ENCODE results near the gene MTHFS. TPM values are rescaled to one million over a fixed set of nuclear protein-coding genes. Genes with fewer than 3 reads are reported as not detected.
"Not testable (repeated sequence)": the region's sequence is repeated elsewhere in the genome, so short reads cannot be mapped to it uniquely, and the experiment has no call there.

Gene MTHFS
- total RNA-seq, 1 donor from 2014 or later, result 20.5 TPM

DNA sequence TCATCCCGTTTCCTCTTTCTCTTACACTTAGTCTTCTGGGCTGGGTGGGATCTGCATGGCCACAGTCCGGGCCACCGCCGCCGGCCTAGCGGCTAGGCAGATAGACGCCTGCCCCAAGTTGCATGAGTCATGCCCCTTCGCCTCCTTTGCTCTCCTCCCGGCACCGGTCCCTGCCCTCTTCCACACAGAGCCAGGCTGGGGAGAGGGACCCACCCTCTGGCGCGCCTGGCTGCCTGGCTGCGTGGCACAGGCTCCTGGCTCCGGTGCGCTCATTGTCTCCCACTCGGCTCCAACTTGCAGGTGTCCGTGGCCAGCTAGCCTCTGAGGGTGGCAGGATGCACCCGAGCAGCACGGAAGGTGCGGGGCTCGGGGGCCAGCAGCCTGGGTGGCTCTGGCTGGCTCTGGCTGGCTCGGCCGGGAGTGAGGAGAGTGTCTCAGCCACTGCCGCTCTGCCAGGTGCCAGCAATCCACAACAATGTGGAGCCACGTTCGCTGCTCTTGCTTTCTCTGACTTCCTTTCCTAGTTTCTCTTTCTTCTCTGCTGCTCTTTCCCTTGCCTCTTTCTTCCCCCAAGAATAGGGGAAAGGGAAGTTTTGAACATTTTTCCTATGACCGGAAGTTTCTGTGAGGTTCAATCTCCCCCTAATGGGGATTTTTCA lies 22.4 kb upstream of the MTHFS start:
- no peak for ATAC-seq (ENCODE audit: poor library complexity)
- DNase-seq, result no peak
- intact Hi-C loops (cut with DNase I), result no loop called here

DNA sequence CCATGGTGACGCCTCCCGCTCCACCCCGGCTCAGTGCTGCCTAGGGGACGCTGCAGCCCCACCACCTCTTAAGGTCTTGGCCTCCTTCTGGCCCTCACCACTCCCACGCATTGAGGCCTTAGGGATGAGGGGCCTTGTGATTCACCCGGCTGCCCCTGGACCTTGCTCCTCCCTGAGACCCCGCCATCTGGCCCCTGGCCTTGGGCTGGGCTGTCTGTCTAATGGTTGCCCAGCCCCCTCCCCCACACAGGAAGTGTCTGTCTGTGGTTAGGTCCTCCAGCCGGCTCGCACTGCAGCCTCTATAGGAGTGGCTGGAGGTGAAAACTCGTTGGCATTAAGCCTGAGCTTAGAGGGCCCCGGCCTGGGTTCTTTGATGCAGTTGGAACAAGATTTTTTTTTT lies 21.5 kb upstream of the MTHFS start:
- no peak for ATAC-seq (ENCODE audit: poor library complexity)
- intact Hi-C loops (cut with DNase I), result no loop called here

DNA sequence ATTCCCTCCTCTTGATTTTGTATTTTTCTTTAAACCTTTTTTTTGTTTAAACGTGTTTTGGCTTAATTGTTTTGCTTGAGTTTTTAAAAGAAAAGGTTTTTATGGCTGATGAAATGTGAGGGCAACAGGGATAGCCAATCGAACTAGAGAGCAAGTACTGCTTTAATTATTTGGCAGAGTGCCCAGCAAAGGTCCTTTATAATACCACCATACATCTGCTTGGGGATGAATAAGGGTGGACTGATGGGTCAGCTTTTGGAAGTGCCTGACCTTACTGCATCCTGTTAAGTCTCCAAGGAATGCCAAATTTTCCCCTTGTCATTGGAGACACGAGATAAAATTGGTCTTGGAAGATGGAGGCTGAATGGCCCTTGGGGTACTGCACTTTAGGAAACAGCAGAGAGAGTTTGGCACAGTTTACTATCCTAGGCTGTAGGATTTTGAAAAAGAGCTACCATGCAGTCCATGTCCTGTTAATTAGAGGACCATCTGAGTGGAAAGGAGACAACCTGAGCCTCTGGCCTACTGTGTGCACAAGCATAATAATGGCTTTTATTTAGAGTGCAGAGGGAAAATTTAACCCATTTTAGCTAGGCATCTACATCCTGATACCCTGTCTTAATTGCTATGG lies 19.8 kb upstream of the MTHFS start:
- ATAC-seq (ENCODE audit: poor library complexity), result no peak
- intact Hi-C loops (cut with DNase I), result no loop called here
- no peak for DNase-seq

More for the DNA sequence above, 21.5 kb upstream of the MTHFS start:
- no peak for DNase-seq

DNA sequence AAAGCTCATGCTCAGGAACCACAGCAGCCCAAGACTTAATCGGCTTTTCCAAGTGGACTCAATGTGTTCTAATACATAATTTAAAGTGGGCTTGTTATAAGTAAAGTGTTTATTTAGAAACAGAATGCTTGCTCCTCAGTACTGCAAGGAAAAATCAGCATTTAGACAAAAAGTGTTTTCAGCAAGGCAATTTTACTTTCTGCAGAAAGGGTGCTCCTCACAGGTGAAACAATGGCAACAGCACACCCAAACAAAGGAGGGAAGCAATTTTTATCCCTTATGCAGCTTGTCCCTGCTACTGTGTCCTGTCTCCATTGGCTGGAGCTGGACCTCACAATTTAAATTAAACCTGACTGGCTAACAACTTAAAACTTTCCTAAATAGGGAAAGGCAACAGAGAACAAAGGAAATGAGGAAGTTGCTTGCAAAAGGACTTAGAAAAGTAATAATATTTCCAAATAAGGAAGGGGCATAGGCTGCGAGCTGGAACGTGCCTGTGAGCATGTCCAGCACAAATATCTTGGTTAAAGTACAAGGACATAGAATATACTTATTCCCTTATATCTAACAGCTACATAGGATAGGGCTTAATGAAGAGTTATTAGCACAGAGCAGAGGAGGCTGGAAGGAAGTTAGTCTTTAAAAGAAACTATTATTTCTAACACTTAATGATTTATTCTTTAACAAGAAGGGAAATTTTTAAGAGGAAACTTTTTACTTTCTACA lies 19.1 kb upstream of the MTHFS start:
- DNase-seq; ATAC-seq (ENCODE audit: poor library complexity): not testable (repeated sequence)

DNA sequence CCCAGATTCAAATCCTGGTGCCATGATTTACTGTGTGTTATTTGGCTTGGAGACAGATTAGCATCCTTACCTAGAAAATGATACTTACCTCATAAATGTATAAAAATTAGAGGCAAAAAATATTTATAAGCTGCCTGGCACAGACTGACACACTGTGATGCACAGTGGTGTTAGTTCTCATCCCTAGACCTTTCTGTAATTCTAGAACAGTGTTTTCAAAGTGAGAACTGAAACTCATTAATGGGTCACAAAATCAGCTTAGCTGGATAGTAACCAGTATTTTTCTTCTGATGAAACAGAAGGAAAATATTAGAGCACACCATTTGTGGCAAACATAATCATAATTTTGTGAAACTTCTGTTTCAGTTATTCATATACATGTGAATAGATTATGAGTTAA lies 17.9 kb upstream of the MTHFS start:
- intact Hi-C loops (cut with DNase I), result no loop called here
- ATAC-seq (ENCODE audit: poor library complexity) (no peak), DNase-seq (no peak)

More for the DNA sequence above, 19.1 kb upstream of the MTHFS start:
- intact Hi-C loops (cut with DNase I), result not testable (repeated sequence)

DNA sequence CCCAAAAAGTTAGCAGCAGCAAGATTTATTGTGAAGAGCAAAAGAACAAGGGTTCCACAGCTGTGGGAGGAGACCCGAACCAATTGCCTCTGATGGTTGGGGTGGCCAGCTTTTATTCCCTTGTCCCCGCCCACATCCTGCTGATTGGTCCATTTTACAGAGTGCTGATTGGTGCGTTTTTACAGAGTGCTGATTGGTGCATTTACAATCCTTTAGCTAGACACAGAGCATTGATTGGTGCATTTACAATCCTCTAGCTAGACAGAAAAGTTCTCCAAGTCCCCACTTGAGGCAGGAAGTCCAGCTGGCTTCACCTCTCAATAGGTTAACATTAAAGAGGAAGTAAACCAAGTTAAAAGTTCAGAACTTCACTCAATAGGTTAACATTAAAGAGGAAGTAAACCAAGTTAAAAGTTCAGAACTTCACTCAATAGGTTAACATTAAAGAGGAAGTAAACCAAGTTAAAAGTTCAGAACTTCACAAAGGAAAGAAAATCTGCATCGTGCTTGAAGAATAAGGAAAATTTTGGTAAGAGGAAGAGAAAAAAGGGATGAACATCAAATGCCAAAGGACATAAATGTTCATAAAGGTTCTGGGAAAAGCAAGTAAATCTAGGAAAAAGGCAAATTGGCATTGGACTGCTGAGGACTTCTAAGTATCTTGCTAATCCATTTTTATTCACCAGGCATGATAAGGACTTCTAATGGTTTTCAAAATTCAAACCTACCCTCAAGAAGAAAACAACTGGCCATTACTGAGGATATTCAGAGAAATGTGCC lies 12.9 kb upstream of the MTHFS start:
- DNase-seq; ATAC-seq (ENCODE audit: poor library complexity); intact Hi-C loops (cut with DNase I): not testable (repeated sequence)

DNA sequence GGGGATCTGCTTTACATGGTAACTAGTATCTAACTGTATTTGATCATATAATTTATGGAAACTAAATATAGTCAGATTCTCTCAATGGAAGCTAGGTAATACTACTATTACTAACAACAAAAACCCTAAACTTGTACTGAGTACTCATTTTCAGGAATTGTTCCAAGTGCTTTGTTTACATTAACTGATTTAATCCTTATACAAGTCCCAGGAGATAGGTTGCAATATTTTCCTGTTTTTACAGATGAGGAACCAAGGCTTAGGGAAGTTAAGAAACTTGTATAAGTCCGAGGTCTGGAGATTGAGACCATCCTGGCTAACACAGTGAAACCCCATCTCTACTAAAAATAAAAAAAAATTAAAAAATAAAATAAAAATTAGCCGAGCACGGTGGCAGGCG lies 7.5 kb upstream of the MTHFS start:
- DNase-seq (no peak), ATAC-seq (ENCODE audit: poor library complexity) (no peak)
- intact Hi-C loops (cut with DNase I), result no loop called here

DNA sequence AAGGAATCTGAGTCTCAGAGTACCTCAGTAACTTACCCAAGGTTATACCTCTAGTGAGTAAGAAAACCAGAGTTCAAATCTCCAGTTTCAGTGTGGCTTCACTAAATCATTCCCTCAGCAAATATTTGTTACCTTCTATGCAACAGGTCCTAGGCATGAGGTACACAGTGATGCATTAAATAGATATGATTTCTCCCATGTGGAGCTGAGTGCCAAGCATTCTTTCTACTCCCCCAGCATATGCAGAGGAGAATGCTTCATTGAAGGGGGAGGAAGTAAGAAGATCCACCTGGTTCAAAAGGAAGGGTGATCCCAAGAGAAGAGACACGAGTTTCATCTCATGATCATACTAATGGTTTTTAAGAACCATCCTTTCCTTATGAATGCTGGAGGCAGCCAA lies 6.8 kb upstream of the MTHFS start:
- ATAC-seq (ENCODE audit: poor library complexity), result no peak
- intact Hi-C loops (cut with DNase I), result no loop called here
- DNase-seq, result no peak

DNA sequence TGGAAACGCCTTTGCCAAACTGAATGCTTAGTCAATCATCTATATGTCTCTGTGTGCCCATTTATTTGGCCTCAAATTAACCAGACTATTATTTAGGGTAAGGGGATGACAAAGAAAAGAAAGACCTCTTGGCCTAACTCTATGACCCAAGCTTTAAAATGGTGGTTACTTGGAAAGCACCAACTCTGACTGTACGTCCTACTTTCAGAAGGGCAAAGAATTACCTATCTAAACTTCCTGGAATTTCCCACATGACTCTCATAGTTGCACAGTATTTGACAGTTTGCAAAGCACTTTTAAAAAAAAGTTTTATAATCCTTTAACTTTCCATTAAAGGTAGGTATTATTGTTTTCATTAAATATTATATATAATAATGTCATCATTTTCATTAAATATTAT lies 6.3 kb upstream of the MTHFS start:
- ATAC-seq (ENCODE audit: poor library complexity), result no peak
- DNase-seq, result no peak
- intact Hi-C loops (cut with DNase I), result no loop called here

DNA sequence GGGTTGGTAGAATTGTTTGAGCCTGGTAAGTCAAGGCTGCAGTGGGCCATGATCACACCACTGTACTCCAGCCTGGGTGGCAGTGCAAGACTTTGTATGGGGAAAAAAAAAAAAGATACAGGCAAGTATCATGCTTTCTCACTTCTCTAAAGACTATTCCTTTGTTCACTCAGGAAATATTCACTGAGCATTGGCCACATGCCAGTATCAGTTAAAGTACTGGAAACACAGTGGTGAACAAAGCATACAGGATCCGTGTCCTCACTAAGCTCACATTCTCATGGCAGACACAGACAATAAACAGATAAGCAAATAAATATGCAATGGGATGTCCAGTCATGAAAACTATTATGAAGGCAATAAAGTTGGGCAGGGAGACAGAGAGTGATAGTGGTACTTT lies 5.1 kb upstream of the MTHFS start:
- ATAC-seq (ENCODE audit: poor library complexity), result no peak
- intact Hi-C loops (cut with DNase I), result no loop called here
- DNase-seq, result no peak

DNA sequence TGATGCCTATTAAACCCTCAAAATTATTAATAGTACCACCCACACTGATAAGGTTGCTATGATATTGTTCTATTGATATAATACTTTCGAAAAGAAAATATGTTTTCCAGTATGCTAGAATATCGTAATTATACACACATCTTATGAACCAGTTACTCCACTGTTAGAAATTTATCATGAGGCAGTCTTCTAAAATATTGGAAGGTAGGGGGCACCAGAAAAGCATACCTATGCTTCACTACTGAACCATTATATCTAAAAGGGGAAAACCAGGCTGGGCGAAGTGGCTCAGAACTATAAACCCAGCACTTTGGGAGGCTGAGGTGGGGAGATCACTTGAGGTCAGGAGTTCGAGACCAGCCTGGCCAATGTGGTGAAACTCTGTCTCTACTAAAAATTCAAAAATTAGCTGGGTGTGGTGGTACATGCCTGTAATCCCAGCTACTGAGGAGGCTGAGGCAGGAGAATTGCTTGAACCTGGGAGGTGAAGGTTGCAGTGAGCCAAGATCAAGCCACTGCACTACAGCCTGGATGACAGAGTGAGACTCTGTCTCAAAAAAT lies 4.1 kb upstream of the MTHFS start:
- intact Hi-C loops (cut with DNase I); DNase-seq; ATAC-seq (ENCODE audit: poor library complexity): not testable (repeated sequence)

DNA sequence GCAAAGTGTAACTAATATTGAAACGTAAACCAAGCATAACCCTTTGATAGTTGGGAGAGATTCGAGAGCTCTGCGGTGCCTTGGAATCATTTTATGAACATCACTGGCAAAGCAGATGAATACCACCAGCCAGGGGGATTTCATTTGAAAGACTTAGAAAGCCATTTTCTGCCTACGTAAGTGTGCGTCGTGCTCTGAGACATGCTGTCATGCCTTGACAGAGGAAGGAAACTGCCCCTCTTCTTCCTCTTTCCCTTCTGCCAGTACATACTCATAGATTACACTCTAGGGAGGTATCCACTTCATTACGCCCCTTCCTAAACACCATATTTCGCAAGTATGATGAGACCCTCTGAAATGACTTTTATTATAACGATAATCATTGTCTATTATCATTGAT lies 3.3 kb upstream of the MTHFS start:
- intact Hi-C loops (cut with DNase I), result no loop called here
- ATAC-seq (ENCODE audit: poor library complexity) (no peak), DNase-seq (no peak)

DNA sequence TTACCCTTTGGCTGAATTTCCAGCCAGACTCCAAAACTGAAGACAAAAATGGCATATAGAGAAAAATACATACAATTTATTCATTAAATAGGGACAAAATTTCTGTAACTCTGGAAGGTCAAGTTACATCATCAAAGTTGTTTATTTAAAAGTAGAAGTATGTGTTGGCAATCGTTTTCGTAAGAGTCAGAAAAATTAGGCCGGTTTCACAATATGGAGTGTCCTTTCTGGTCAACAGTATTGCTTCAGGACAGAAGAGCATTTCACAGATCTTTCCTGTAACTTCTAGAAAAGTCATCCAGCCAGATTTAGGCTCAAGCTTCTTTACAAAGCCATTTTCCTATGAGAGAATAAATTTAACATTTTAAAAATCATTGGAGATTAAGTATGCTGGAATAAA lies 2.0 kb upstream of the MTHFS start:
- ATAC-seq (ENCODE audit: poor library complexity); DNase-seq; intact Hi-C loops (cut with DNase I): not testable (repeated sequence)

DNA sequence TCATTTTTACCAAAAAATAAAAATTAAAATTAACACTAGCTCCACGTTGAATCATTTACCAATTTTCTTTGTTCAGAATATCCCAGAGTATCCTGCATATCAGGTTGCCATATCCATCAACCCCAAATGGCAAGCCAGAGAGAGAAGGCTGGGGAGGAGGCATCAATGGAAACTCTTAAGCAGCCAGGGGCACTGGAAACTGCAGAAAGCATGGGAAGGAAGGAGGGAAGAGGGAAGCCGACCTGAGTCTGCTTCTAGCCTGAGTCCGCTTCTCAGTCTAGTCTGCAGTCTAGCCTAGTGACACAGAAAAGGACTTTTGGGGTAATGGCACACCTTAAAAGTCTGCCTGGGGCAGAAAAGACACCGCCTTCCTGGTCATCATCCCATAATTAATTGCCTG lies 1.6 kb upstream of the MTHFS start:
- intact Hi-C loops (cut with DNase I), result no loop called here
- no peak for DNase-seq
- no peak for ATAC-seq (ENCODE audit: poor library complexity)

DNA sequence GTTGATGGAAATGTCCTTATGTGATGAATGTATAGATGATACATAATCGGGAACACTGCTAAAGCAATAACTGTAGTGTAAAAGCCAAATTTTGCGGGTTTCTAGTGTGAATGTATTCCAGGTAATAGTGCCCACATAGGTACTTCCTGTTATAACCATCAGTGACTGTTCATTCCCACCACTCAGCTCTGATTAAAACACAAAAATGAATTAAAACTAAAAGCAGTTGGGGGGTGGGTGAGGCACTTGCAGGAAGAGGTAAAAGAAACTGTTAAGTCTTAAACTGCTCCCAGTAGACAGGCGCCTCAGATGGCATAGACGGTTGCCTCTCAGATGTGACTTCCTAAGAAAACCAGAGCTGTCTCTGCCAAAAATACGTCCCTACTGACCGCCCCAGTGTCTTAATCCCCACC lies 893 bp upstream of the MTHFS start:
- intact Hi-C loops (cut with DNase I), result no loop called here
- ATAC-seq (ENCODE audit: poor library complexity) (no peak), DNase-seq (no peak)

DNA sequence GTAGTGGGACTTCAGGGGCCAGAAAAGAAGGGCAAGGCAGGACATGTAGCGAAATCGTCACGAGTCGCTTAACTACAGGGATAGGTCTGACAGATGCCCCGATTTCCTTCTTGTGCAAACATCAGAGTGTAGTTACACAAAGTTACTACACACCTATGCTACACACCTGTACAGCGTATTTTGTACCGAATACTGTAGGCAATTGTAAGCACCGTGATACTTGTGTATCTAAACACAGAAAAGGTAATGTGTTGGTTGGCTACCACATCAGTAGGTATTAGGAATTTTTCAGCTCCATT lies 515 bp upstream of the MTHFS start:
- ATAC-seq (ENCODE audit: poor library complexity) (no peak), DNase-seq (no peak)
- intact Hi-C loops (cut with DNase I), result no loop called here

DNA sequence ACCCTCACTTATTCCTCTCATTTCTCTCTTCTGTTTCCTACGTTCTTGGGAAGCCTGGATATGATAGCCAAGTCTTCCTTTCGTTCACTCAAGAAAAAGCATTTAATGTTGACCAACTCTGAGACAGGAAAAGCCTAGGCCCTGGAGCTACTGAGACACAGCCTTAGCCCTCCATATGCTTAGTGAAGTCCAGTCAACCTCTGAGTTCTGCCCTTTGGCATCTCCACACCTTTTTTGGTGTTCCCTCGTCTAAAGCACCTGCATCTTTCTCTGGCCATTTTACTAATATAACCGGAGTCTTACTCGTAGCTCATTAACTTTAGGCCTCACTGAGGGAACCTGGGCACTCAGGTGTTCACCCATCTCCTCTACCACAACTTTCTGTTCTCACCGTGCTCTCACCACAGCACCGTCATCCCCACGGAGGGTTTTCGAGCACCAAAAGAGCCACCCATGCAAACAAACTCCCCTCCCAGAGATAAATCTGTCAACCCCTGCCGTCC lies 632 bp downstream of the MTHFS start:
- no peak for DNase-seq
- intact Hi-C loops (cut with DNase I), result no loop called here
- no peak for ATAC-seq (ENCODE audit: poor library complexity)

DNA sequence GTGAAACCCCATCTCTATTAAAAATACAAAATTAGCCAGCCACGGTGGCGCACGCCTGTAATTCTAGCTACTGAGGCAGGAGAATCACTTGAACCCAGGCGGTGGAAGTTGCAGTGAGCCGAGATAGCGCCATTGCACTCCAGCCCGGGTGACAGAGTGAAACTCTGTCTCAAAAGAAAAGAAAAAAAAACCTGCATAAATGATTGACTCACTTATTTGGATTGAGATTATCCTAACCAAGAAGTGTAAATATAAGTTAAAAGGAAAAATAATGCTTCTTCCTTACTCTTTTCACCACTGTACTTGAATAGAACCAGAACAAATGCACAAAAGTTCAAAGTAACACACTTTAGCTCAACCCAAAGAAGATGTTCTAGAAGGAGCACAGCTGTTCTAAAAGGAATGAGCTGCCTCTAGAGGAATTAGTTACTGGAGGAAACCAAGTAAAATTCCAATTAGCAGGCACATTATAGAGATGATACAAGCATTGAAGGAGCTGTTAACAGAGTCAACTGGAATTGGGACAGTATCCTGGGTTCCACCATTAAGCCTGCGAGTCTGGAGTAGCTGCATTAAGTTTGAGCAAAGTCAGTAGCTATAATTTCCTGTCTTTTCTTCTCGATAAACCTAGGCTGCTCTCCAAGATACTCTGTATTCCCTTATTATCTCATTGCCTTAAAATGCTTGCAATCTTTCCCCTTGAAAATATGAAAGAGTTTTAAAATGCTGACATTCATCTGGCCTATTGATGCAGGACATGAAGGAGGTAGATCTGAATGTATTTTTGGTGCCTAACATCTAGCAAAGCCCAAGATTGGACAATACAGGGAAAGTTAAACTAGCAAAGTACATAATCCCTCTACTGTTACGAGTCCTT lies 9.5 kb downstream of the MTHFS start:
- DNase-seq (no peak), ATAC-seq (ENCODE audit: poor library complexity) (no peak)
- intact Hi-C loops (cut with DNase I), result no loop called here

All from Right ventricle myocardium superior (tissue), 1 donor.